HS-27A (cell line): Measurements from ENCODE around the gene ALK.

Source experiments
- DNase-seq: peaks from one replicate; pipeline ENCODE4 v3.0.0-alpha.2; 2012; ENCODE audit warnings: low read depth, missing footprints

ALK gene

DNA sequence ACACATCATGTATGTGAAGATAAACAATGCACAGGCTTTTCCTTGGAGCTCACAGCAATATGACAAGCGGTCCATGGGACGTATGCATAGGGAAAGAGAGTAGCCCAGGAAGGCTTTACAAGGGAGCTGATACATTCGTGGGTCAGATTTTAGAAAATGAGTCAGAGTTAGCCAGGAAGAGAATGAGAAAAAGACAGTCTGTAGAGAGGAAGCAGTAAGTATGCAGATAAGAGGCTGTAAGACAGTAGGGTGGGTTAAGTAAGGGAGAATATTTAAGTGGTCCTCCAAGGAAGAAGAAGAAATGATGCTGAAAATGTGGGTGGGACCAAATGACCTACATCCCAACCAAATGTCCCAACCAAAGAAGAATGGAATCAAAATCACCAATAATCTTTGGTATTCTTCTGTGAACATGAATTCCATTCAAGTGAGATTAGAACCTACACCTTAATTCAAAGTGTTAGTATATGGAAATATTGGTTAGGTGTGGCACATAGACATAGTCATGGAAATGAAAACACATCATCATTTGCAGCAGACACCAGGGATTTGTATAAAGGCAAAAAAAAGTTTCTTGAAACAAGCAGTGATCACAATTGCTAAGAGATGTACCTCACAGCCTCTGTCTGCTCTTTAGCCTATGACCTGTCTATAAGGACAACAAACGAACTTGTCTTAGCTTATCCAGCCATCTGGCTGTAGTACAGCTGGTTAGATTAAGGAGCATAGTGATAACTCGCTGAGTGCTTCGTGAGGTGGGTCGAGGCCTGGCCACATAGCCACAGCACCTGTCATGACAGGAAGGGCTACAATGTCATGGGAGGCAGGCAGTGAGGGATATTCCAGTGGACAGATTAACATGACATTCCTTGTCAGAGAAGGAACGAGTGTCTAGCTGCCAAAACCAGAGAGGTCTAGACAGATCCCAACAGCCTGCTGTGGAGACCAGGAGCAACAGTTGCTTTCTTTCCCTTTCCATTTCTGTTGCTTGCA, 133.6 kb downstream of the ALK start:
- no peak for DNase-seq

DNA sequence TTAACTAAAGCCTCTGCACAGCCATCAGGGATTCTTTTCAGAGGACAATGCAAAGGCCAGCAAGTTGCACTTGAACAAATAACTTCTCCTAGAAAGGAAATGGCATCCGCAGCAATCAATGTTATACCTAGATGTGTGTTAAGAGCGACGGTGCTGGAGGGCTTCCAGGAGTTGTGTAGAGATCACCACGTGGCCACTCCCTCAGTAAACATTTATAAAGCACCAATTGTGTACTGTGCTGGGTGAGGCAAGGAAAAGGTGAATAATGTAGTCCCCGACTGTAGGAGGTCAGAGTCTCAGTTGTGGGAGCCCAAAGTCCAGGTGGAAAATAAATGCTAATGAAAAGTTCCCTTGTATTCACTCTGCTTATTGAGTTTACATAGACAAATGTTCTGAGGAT, 135.0 kb downstream of the ALK start:
- no peak for DNase-seq

DNA sequence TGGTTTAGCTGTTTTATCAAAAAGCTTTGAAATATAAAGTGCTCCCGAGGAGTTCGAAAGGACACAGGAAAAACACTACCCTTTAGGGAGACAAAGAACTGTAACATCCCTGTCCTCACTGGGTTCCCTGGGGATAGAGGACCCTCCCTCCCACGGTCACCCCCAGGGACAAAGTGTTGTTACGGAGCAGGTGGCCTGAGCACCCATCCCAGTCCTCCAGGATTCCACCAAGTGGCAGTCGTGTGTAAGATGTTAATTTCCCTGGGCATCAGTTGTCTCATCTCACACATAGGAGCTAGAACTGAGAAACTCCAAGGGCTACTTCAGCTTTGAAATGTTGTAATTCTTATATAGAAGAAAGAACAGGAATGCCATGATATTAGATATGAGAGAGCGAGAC, 137.7 kb downstream of the ALK start:
- DNase-seq: no peak

DNA sequence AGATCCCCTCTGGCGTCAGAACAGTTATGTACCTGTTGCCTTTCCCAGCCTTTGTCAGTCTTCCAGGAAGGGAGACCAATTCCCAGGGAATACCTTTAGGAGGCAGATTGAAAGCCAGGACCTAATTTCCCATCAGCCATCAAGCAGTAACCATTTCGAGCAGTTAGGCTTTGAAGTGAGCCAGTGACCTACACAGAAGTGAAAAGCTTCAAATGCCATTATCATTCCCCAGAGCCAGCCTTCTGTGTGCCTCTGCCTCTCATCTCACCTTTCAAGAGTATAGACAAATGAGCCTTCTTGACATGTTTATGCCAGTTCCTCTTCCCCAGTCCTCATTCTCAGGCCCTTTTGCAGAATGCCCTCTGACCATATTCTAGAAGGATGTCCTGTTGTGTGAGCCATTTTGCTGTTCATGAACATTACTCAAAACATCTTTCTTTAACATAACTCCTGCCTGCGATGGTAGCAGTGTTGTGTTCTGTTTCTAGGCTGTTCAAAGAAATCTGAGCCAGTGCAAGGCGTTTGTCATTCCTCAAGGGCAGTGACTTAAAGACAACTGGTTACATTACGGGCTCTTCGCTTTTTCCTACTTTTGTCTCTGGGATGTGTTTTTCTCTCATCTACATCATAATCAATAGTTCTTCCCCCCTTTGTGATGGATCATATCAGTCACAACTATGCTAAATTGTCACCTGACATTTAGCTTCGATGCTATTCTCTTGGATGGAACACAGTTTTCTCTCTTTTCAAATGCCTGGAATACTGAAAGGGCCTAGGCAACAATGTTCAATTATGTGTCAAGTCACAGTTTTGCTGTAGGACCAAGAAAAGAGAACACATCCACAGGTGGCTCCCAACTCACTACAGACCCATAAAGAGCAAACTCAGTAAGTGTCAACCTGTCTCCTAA, 138.6 kb downstream of the ALK start:
- DNase-seq: no peak

DNA sequence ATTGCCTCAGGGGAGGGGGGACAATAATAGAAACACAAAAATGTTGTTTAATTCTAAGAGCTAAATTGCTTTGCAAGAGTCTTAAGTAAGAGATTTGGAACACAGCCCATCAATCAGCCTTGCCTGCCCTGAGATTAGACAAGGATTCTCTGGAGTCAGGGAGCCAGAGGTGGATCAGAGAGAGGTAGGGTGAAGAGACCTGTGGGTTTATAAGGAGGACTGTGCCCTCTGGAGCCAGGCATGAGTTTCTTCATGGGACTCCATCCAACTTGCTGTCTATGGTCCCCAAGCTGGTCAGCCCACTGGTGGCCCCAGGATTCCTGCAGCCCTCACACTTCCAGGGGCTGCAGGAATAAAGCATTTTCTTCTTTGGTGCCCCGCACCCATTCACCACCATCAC, 139.3 kb downstream of the ALK start:
- no peak for DNase-seq

DNA sequence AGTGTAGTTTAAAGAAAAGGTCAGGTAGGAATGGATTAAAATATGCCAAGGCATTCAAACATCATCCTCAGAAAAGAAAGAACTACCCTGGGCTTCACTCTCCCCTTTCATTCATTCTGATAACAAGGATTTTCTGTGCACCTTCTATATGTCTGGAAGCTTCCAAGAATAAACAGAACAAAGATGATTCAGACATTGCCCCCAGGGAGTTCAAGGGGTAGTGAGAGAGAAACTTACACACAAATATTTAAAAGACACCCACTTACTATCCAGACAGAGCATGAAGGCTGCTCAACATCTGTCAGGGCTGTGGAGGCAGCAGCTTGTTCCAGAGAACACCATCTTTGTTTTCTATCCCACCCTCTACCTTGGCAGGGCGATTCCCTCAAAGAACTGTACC, 140.5 kb downstream of the ALK start:
- no peak for DNase-seq

DNA sequence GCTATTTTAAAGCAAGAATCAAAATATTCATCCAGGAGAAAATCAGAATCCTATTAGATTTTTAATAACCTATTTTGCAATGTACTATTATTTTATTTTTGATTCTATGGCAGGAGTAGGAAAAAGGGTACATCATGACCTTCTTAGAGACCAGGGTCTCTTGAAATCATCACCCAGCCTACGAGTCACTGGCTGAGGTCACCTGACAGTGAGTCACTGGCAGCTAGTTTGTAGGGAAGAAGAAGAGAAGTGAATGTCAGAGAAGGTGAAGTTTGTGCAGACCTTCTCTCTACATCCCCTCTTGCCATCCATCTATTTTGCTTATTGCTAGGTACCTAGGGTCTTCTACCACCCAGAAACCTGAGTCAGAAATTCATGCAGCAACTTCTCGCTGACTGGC, 144.2 kb downstream of the ALK start:
- DNase-seq: no peak

DNA sequence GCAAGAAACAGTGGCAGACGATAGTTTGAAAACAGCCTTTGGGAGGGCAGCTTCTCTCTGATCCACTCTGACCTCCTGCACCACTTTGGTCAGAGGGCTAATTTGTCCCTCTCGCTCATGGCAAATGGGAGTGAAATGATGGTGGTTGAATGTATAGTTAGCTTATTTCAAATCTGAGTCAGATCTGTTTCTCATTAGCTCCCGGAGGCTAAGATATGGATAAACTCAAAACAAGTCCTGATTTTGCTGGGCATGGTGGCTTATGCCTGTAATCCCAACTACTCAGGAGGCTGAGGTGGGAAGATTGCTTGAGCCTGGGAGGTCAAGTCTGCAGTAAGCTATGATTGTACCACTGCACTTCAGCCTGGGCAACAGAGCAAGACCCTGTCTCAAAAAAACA, 145.0 kb downstream of the ALK start:
- no peak for DNase-seq

DNA sequence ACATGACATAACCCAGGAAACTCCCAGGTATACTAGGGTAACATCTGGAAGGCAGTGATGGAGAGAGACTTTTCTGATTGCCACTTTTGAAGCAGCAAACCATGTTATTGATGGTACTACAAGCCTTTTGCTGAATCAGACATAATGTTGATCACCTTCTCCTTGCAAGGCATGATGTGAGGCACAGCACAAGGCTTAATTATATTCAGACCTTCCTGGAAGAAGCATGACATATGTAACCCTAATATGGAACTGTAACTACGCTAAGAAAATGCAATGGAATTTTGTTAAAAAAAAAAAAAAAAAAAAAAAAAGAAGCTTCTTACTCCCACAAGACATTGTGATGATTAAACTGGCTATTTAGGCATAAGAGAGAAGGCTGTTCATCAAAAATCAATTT, 145.4 kb downstream of the ALK start:
- DNase-seq: no peak

DNA sequence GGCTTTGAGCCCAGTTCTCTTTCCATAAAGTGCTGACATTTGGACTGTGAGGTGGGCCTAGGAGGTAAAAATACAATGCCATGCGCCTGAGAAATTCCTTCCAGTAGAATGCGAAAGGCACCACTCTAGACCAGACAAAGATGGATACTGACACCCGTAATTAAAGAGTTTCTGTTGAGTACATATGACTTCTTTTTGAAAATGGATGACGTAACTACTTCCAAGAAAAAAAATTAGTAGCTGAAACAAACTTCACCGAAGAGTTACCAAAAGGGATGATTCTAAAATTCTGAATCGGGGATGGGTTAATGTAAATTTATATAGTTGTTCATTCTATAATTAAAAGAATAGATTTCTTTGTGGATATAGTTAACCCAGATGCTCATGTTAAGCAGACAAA, 146.8 kb downstream of the ALK start:
- no peak for DNase-seq

DNA sequence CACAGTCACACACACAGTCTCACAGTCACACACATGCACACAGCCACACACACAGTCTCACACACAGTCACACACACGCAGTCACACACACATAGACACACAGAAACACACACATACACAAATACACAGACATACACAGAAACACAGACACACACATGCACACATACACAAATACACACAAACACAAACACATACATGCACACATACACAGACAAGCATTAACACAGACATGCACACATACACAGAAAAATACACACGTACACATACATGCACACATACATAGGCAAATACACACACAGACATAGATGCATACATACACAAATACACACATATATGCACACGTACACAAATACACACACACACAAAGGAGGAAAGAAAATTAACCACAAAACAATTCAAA, 150.5 kb downstream of the ALK start:
- no peak for DNase-seq

DNA sequence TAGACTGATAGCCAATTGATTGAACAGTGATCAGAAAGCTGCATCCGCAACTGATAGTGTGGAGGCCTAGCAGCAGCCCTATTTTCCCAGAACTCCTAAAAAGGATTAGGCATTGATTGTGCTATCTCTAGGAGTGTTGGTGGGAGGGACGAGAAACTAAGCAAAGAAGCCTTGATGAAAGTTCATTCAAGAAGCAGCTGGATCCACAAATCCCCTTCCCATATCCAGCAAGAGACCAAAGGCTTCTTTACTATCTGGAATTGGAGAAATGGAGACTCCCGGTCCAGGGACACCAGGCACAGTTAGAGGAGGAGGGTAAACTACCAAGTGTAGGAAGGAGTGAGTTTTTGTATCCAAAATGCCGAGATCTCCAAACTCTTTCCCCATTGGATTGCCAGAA, 151.5 kb downstream of the ALK start:
- DNase-seq: no peak

DNA sequence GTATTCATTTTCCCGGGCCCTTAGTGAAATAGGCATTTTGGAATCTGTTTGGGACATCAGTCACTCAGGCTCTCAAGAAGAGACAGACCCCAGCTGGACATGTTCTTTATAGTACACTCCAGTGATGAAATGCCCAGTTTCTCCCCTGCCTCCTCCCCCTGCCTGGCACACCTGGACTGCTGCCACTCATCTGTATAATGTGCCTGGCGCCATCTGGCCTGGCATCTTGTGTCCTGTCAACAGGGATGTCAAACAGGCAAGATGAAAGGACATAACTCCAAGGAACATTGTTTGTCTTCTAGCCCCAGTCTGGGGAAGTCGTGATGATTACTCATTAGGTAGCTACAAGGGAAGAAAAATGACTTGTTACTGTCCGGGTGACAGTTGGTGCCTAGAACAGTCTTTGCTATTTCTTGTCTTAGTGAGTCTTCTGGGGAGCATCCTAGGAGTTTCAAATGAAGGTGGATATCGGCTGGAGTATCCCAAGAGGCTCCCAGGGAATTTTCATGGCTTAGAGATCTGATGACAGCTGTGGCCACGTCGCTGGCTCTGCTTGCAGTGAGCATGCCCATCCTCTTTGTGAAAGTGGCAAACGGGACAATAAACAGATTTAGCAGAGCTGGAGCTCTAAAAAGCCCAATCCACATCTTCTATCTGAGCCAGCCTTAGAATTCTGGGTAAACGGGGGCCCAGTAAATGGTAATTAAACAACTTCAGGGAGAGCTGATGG, 153.6 kb downstream of the ALK start:
- DNase-seq: no peak

DNA sequence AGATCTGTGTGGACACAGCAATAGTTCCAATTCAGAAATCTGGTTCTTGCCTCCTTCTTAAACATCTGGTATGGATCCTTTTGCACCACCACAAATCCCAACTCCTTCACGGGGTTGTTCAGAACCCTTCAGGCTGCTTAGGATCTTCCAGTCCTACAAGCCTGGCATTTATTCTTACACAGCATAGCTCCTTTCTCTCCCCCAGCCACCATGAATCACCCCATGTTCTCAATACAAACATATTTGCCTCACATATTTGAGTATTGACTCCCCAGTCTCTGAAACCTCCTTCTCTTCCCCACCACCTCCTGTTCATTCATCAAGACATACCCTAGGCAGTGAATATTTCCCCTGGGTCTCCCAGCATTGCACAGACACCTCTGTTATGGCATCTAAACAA, 155.2 kb downstream of the ALK start:
- DNase-seq: peak; percentile 20

DNA sequence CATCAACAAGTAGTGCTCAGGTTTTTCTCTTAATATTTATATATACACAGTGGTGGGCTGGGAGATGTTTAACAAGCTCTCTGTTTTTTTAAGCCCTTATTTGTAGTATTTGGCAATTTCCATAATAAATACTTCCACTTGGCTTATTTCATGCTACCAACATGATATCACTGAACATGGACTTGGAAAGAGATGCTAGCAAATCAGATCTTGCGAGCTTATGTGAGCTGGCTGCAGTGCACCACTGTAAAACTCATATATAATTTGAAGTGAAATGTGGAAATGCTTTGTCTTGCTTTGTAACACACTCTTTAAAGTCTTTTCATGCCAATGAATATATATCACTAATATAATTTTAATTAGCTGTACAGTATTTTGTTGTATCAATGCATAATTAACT, 155.7 kb downstream of the ALK start:
- DNase-seq: no peak

DNA sequence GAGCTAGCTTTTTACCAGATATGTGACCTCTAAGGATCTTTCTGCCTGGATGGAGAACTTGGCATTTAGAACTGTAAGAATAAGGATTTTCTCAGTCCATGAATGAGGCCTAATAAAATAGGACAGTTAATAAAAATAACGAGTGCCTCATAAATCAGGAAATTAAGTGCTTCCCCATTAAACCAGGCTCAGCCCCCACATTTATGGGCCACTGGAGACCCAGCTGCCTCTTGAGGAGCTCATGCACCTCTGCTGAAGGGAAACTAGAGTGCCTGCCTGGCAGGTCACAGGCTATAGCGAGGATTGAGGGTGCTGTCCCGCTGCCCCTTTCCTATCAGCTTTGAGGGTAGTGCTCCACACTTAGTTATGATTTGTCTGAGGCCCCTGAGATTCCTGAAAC, 158.0 kb downstream of the ALK start:
- DNase-seq: no peak

DNA sequence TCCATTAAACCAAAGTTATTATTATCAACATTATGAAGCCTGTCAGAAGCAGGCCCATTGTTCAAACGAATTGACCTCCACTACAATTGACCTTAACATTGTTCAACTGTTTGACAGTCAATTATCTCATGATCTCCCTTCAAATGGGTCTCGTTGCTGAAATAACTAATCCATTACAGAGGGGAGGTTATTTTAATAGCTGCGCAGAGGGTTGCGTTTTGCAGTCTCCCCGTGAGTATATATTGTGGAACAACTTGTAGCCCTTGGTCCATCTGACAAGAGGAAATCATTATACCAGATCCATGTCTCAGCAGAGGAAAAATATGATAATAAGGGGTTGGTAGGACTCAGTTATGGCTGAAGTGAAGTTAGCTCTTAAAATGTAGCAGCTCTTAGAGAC, 159.1 kb downstream of the ALK start:
- no peak for DNase-seq

DNA sequence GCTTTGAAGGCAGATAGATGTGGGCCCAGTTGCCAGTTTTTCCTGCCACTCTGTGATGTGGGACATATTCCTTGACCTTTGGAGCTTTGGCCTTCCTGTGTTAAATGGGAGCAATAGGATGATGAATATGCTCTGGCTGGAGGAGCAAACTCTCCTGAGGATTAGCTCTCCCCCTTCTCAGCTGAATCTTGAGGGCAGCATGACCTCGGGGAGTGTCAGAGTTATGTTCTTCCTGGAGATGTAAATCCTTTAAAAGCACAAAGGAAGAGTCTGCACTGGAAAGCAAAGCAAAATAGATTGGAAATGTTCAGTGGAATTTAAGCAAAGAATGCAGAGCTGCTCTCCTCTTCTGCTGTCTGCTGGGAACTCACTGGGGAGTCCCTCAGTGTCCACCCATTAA, 160.1 kb downstream of the ALK start:
- DNase-seq: no peak

DNA sequence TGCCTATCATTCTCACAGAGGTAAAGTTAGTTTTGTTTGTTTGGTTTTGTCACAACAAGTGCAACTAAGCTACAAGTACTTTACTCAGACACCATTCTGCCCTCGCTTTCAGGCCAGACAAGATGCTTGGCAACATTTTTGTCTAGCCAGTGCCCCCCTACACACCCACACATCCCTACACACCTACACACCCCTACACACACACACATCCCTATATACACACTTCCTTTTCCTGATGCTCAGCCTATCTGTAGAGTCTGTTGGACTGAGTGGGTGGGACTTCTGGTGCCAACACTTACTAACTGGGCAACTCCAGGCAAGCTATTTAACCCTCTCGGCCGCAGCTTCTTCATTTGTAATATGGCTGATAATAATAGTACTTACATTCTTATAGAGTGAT, 161.4 kb downstream of the ALK start:
- DNase-seq: no peak

DNA sequence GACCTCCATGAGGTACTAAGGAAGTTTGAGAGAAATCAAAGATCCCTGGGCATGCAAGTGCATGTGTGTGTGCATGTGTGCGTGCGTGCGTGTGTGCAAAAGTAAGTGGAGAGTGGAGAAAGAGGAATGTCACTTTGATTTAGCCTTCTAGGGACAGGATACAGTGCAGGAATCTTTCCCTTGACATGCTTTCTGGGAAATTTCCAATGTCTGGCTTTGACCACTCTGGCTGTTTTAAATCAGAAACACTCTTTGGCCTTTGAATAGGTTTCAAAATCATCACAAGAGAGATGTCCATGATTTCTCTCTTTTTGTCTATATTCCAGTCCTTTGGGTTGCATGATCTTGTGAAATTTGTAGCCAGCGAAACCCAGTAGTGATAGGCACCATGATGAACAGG, 162.0 kb downstream of the ALK start:
- no peak for DNase-seq

DNA sequence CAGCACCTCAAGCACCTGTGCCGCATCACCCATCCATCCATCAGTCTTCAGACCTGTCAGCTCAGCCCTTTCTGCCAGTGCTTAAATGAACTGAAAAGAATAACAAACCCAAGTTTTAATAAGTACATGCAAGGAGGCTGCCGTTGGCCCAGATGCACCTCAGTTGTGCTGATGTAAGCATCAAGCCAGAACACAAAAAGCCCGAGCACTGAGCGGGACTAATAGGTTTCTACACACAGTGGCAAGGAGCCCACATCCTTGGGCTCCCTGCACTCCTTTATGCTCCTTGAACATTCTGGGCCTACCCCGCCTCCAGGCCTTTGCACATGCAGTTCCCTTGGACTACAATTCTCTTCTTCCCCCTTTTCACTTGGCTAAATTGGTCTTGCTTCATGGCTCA, 165.6 kb downstream of the ALK start:
- DNase-seq: no peak

DNA sequence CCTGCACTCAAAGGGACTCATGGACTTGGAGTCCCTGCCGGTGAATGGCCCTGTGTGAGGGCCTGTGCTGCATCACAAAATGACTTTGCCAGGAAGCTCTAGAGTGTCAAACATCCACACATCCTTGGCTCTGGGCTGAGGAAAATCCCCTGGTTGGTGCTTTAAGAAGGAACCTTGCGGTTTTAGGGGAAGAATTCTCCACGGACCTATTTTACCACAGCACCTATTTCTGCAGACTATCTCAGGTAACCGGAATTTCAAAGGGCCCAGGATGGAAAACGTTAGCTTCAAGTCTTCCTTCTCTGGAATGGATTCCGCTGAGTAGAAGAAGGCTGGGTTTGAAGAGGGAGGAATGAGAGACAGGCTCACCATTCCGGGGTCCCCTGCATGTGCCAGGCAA, 166.2 kb downstream of the ALK start:
- DNase-seq: no peak
